ENCODE results near the gene NRAP.

DNA sequence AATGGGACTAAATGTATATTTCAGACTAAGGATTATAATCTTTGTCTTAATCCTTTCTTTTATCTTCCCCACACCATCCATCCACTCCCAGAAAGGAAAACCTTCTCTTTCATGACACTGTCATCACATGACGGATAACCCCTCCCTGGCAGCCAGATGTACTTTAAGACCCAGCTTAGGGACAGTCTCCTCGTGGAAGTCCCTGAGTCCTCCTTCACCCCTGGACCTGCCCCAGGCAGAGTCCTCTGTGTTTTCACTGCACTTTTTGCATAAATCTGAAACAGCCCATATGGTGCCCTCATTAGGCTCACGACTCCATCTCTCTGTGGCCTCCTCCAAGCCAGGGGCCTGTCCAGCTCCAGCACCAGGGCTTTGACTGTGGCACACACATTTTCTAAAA lies 16.0 kb downstream of the NRAP start:
- TF ChIP-seq, protein P1, sequence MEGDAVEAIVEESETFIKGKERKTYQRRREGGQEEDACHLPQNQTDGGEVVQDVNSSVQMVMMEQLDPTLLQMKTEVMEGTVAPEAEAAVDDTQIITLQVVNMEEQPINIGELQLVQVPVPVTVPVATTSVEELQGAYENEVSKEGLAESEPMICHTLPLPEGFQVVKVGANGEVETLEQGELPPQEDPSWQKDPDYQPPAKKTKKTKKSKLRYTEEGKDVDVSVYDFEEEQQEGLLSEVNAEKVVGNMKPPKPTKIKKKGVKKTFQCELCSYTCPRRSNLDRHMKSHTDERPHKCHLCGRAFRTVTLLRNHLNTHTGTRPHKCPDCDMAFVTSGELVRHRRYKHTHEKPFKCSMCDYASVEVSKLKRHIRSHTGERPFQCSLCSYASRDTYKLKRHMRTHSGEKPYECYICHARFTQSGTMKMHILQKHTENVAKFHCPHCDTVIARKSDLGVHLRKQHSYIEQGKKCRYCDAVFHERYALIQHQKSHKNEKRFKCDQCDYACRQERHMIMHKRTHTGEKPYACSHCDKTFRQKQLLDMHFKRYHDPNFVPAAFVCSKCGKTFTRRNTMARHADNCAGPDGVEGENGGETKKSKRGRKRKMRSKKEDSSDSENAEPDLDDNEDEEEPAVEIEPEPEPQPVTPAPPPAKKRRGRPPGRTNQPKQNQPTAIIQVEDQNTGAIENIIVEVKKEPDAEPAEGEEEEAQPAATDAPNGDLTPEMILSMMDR (IDR thresholded peaks at IDR 0.05; ENCODE audit: extremely low read depth in 1 of 2, insufficient read depth in 1 of 2, low read depth in 1 of 2, low read length in 2 of 2): no peak
- TF ChIP-seq EZH2 (IDR thresholded peaks at IDR 0.05; ENCODE audit: borderline replicate concordance, low read depth, low read length, severe bottlenecking) (no peak), MYC (IDR thresholded peaks at IDR 0.05; ENCODE audit: low read depth, low read length) (no peak), POLR2A (IDR thresholded peaks at IDR 0.05; ENCODE audit: low read depth, low read length) (no peak)
- TF ChIP-seq, protein P2, sequence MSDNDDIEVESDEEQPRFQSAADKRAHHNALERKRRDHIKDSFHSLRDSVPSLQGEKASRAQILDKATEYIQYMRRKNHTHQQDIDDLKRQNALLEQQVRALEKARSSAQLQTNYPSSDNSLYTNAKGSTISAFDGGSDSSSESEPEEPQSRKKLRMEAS (IDR thresholded peaks at IDR 0.05; ENCODE audit: insufficient read depth, insufficient read length): no peak

All from endothelial cell of umbilical vein (primary cell).